Stomach (tissue), 9 donors: Measurements from ENCODE around the gene CD58. TPM values are rescaled to one million over a fixed set of nuclear protein-coding genes. Genes with fewer than 3 reads are reported as not detected.

Source experiments
- DNase-seq, 2 donors: peaks; one replicate each; pipeline versions ENCODE4 v3.0.0 to v3.0.0-alpha.2; 2013 to 2019
- H3K27ac ChIP-seq, 5 donors: fragments of 200-600 bp in 4 of 5; sonication (generic) in 4 of 5; one replicate each; pipeline ENCODE4 v1.5.1; 2013 to 2019; ENCODE audit warnings: mild to moderate bottlenecking in 1 of 5, moderate library complexity in 1 of 5
- H3K27me3 ChIP-seq, 3 donors: fragments of 200-600 bp; sonication (generic); one replicate each; pipeline ENCODE4 v1.5.1; 2017 to 2019; ENCODE audit warnings: mixed run types in 1 of 3
- H3K36me3 ChIP-seq, 4 donors: fragments of 200-600 bp; sonication (generic); 1 replicate in 3 of 4; 2 replicates in 1 of 4; pipeline ENCODE4 v1.5.1; 2016 to 2019
- H3K4me1 ChIP-seq, 4 donors: fragments of 200-600 bp; sonication (generic); one replicate each; pipeline ENCODE4 v1.5.1; 2016 to 2019
- H3K4me3 ChIP-seq, 4 donors: fragments of 200-600 bp; sonication (generic) in 3 of 4; one replicate each; pipeline ENCODE4 v1.5.1; 2016 to 2019; ENCODE audit warnings: mild to moderate bottlenecking in 1 of 4
- H3K9me3 ChIP-seq, 4 donors: fragments of 200-600 bp; sonication (generic); one replicate each; pipeline ENCODE4 v1.5.1; 2016 to 2019
- EP300 ChIP-seq: sonication (generic); formaldehyde crosslinking; IDR thresholded peaks from one replicate; pipeline ENCODE4 v1.6.1; 2017; ENCODE audit warnings: antibody characterized with exemption
- POLR2A ChIP-seq, 4 donors: fragments of 450-650 bp; IDR thresholded peaks; one replicate each; pipeline ENCODE4 v1.6.1; 2016; ENCODE audit warnings: antibody characterized with exemption in 4 of 4, control low read depth in 2 of 4, mild to moderate bottlenecking in 1 of 4, moderate library complexity in 1 of 4
- POLR2AphosphoS5 ChIP-seq, 3 donors: sonication (generic); formaldehyde crosslinking; IDR thresholded peaks; one replicate each; pipeline ENCODE4 v1.6.1; 2016; ENCODE audit warnings: antibody characterized with exemption in 3 of 3
- WGBS, 5 donors: extraction: QIAGEN DNeasy Blood & Tissue Kit in 3 of 5; methylation state at CpG; one replicate each; pipeline versions ENCODE4 v1.1.5 to v1.1.7; 2013 to 2018; 5-methylcytosine and 5-hydroxymethylcytosine counted together
- intact Hi-C: fragments of 100-400 bp; cut with DNase I; formaldehyde crosslinking; loops from one replicate; pipeline ENCODE4 v1.15.1; 2023; ENCODE audit warnings: low total_unique reads
- polyA plus RNA-seq, 3 donors: library from polyadenylated mRNA; stranded (reverse); fragments of 200-250 nt; gene quantifications; one replicate each; pipeline ENCODE4 v1.2.3, GENCODE V29; 2013
- total RNA-seq, 5 donors: library from RNA; depleted of rRNA; stranded (reverse); fragments of >200 nt; gene quantifications; one replicate each; pipeline versions ENCODE4 v1.1.0 to v1.2.3, GENCODE V29; 2014 to 2016
- TF ChIP-seq, protein P1 (sequence below), 7 experiments: fragments of 450-650 bp in 4 of 7; fragments of 200-600 bp in 3 of 7; sonication (generic) in 3 of 7; IDR thresholded peaks; one replicate each; pipeline ENCODE4 v1.5.1; 2016 to 2019; ENCODE audit warnings: antibody characterized with exemption in 7 of 7, control low read depth in 2 of 7, mild to moderate bottlenecking in 1 of 7
- donor health status: healthy with polysubstance abuse.
- donor health status: Bipolar disorder and iron deficiency.
- donor health status: healthy.

CD58 gene
- total and polyA plus RNA-seq, 8 donors: 1.2 to 48.8 (median 8.7) TPM

DNA sequence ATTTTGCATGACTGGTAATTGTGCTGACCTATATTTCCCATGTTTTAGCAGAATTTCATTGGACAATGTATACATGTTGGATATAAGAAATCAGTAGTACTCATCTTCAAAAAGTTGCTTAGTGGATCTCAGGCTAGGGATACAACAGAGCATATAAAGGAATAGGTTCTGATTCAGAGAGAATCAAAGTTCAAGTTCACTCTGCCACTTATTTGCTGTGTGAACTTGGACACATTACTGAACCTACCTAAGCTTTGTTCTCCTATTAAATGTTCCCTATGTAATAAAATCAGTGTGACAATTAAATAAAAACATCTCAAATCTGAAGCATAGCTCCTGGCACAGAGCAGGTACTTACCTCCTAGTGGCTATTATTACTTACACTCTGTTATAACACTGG, 9.3 kb downstream of the CD58 start:
- no peak for TF ChIP-seq POLR2AphosphoS5 (IDR thresholded peaks at IDR 0.05)
- TF ChIP-seq EP300: no peak
- TF ChIP-seq POLR2A (IDR thresholded peaks at IDR 0.05): no peak
- TF ChIP-seq, protein P1, sequence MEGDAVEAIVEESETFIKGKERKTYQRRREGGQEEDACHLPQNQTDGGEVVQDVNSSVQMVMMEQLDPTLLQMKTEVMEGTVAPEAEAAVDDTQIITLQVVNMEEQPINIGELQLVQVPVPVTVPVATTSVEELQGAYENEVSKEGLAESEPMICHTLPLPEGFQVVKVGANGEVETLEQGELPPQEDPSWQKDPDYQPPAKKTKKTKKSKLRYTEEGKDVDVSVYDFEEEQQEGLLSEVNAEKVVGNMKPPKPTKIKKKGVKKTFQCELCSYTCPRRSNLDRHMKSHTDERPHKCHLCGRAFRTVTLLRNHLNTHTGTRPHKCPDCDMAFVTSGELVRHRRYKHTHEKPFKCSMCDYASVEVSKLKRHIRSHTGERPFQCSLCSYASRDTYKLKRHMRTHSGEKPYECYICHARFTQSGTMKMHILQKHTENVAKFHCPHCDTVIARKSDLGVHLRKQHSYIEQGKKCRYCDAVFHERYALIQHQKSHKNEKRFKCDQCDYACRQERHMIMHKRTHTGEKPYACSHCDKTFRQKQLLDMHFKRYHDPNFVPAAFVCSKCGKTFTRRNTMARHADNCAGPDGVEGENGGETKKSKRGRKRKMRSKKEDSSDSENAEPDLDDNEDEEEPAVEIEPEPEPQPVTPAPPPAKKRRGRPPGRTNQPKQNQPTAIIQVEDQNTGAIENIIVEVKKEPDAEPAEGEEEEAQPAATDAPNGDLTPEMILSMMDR (IDR thresholded peaks at IDR 0.05): no peak
- Histone ChIP-seq H3K4me3 (no peak overlapping the region), H3K27me3 (no peaks in the 10 kb centered on the region), H3K27ac (no peak overlapping the region), H3K9me3 (peaks cover 0 to 8% (median 3%) of the 10 kb centered on the region in 4 donors), H3K4me1 (peaks cover 0 to 46% (median 9%) of the 10 kb centered on the region in 4 donors), H3K36me3 (peaks cover 0 to 7% (median 2%) of the 10 kb centered on the region in 4 donors)
- intact Hi-C loops: no loop called here
- DNase-seq: no peak

DNA sequence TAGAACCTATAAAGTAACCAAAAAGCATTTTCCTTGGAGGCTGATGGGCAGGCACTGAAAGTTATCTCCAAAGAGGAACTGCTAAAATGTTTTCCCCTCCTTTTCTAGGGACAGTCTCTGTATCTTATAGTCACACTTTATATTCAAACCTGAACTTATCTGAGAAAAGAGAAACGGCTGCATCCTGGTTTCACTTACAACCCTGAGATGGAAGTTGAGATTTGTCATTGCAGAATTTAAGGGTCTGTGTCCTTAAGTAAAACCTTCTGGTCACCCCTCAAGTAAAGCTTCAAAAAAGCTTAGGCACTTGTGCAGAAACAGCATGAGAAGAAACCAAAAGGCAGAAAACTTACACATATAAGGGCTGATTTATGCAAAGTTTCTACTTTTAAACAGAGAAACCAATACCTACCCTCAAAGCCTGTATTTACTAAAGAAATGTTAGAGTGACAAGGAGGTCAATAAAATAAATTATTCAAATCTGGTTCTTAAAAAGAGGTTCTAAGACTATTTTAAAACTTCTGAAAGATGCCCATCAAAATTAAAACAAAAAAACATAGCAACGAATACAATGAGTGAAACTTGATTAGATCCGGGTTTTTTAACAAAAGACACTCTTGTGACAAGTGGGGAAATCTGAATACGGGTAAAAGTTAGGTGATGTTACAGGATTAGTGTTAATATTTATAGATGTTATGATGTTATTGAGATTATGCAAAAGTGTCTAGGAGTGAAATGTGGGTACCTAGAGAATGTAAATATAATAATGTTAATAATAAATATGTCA, 9.9 kb downstream of the CD58 start:
- Histone ChIP-seq H3K27me3 (no peaks in the 10 kb centered on the region), H3K4me3 (no peak overlapping the region), H3K27ac (no peak overlapping the region), H3K9me3 (peaks cover 0 to 8% (median 3%) of the 10 kb centered on the region in 4 donors), H3K36me3 (peaks cover 0 to 7% (median 2%) of the 10 kb centered on the region in 4 donors), H3K4me1 (peaks cover under 1 to 46% (median 11%) of the 10 kb centered on the region in 4 donors)
- intact Hi-C loops: no loop called here
- WGBS, 5 donors: 73 to 79% (median 76%) methylated on average over 4 of the region's 4 CpGs
- TF ChIP-seq POLR2AphosphoS5 (IDR thresholded peaks at IDR 0.05) (no peak), POLR2A (IDR thresholded peaks at IDR 0.05) (no peak), EP300 (no peak)
- TF ChIP-seq, protein P1 (IDR thresholded peaks at IDR 0.05): no peak
- DNase-seq: no peak

GRCh38 chr1:116559304-116559761, 11.5 kb downstream of the CD58 start:
- intact Hi-C loops: no loop called here
- peaks cover 0 to 8% (median 3%) of the 10 kb centered on the region in 4 donors for H3K9me3 ChIP-seq
- H3K4me3 ChIP-seq: no peak overlapping the region
- H3K27ac ChIP-seq: no peak overlapping the region
- H3K4me1 ChIP-seq: peaks cover 5 to 55% (median 13%) of the 10 kb centered on the region in 4 donors
- TF ChIP-seq POLR2A (IDR thresholded peaks at IDR 0.05) (no peak), EP300 (no peak), POLR2AphosphoS5 (IDR thresholded peaks at IDR 0.05) (no peak)
- TF ChIP-seq, protein P1 (IDR thresholded peaks at IDR 0.05): no peak
- WGBS, 5 donors: 76 to 88% (median 84%) methylated on average over 8 of the region's 8 CpGs
- H3K27me3 ChIP-seq: no peaks in the 10 kb centered on the region
- H3K36me3 ChIP-seq: peaks cover 0 to 7% (median 2%) of the 10 kb centered on the region in 4 donors
- DNase-seq: no peak

GRCh38 chr1:116558571-116558970, 12.3 kb downstream of the CD58 start:
- Histone ChIP-seq H3K36me3 (peaks cover 0 to 6% (median under 1%) of the 10 kb centered on the region in 4 donors), H3K9me3 (peaks cover 0 to 6% (median 3%) of the 10 kb centered on the region in 4 donors), H3K27ac (no peak overlapping the region), H3K27me3 (no peaks in the 10 kb centered on the region), H3K4me3 (no peak overlapping the region), H3K4me1 (peaks cover 5 to 57% (median 13%) of the 10 kb centered on the region in 4 donors)
- intact Hi-C loops: no loop called here
- 73 to 96% (median 92%) methylated on average over 1 of the region's 1 CpG for WGBS, 5 donors
- TF ChIP-seq EP300: no peak
- no peak for TF ChIP-seq POLR2AphosphoS5 (IDR thresholded peaks at IDR 0.05)
- TF ChIP-seq, protein P1 (IDR thresholded peaks at IDR 0.05): no peak
- no peak for TF ChIP-seq POLR2A (IDR thresholded peaks at IDR 0.05)
- no peak for DNase-seq
